ENCODE results near the gene GAS2. TPM values are rescaled to one million over a fixed set of nuclear protein-coding genes. Genes with fewer than 3 reads are reported as not detected.
"Not testable (repeated sequence)": the region's sequence is repeated elsewhere in the genome, so short reads cannot be mapped to it uniquely, and the experiment has no call there.

GAS2 gene
- polyA plus RNA-seq (ENCODE audit: insufficient read length) = 6.0 TPM

GRCh38 chr11:22666325-22666687, at the start of gene GAS2:
GAS2 (plus strand) TSS chr11:22666611; CDS start chr11:22674870, 8,259 bp downstream.
- DNase-seq = peak; percentile 81

GRCh38 chr11:22617868-22618267, 48.5 kb upstream of the GAS2 start:
- DNase-seq = no peak

GRCh38 chr11:22624742-22625447, 41.5 kb upstream of the GAS2 start:
- DNase-seq = peak; percentile 70

GRCh38 chr11:22625448-22626287, 40.7 kb upstream of the GAS2 start, which contains the start of gene FANCF:
FANCF (minus strand) TSS chr11:22625823; CDS start chr11:22625810, 13 bp downstream.
- DNase-seq = peak; percentile 98

GRCh38 chr11:22626573-22627239, 39.7 kb upstream of the GAS2 start:
- no peak for DNase-seq

GRCh38 chr11:22627421-22627820, 39.0 kb upstream of the GAS2 start:
- no peak for DNase-seq

- no peak for DNase-seq
Measured at GRCh38 chr11:22633354-22633902, 33.0 kb upstream of the GAS2 start.

- DNase-seq = no peak
Measured at GRCh38 chr11:22634897-22635629, 31.3 kb upstream of the GAS2 start.

- no peak for DNase-seq
Measured at GRCh38 chr11:22635689-22636088, 30.7 kb upstream of the GAS2 start.

GRCh38 chr11:22640862-22641261, 25.5 kb upstream of the GAS2 start:
- no peak for DNase-seq

- no peak for DNase-seq
Measured at GRCh38 chr11:22641559-22641958, 24.9 kb upstream of the GAS2 start.

- not testable (repeated sequence) for DNase-seq
Measured at GRCh38 chr11:22652346-22652745, 14.1 kb upstream of the GAS2 start.

GRCh38 chr11:22656130-22656529, 10.3 kb upstream of the GAS2 start:
- no peak for DNase-seq

- DNase-seq = no peak
Measured at GRCh38 chr11:22657101-22657694, 9.2 kb upstream of the GAS2 start.

- no peak for DNase-seq
Measured at GRCh38 chr11:22659783-22660182, 6.6 kb upstream of the GAS2 start.

- no peak for DNase-seq
Measured at GRCh38 chr11:22666688-22667439, 453 bp downstream of the GAS2 start.

- no peak for DNase-seq
Measured at GRCh38 chr11:22668005-22668796, 1.8 kb downstream of the GAS2 start.

- DNase-seq = no peak
Measured at GRCh38 chr11:22669368-22669767, 3.0 kb downstream of the GAS2 start.

- no peak for DNase-seq
Measured at GRCh38 chr11:22670830-22671229, 4.4 kb downstream of the GAS2 start.

GRCh38 chr11:22671751-22672150, 5.3 kb downstream of the GAS2 start:
- peak; percentile 59 for DNase-seq

All from hindlimb muscle (tissue), 1 donor.